Subcutaneous abdominal adipose tissue (tissue), 5 donors: Measurements from ENCODE around the gene TMEM91.
"Not testable (repeated sequence)": the region's sequence is repeated elsewhere in the genome, so short reads cannot be mapped to it uniquely, and the experiment has no call there.

Experiments
- H3K27ac ChIP-seq: one replicate; pipeline ENCODE4 v1.7.0; 2013; ENCODE audit warnings: low read depth, mild to moderate bottlenecking, inconsistent platforms, low read length, moderate library complexity
- H3K27me3 ChIP-seq, 5 donors: one replicate each; pipeline ENCODE4 v1.7.0; 2013; ENCODE audit warnings: low read length in 5 of 5, inconsistent platforms in 1 of 5; ENCODE audit not compliant: control insufficient read depth in 5 of 5, insufficient read depth in 4 of 5
- H3K36me3 ChIP-seq, 5 donors: one replicate each; pipeline ENCODE4 v1.7.0; 2013; ENCODE audit warnings: low read length in 5 of 5; ENCODE audit not compliant: control insufficient read depth in 5 of 5, insufficient read depth in 5 of 5
- H3K4me1 ChIP-seq, 5 donors: one replicate each; pipeline ENCODE4 v1.7.0; 2013; ENCODE audit warnings: low read length in 5 of 5, mild to moderate bottlenecking in 3 of 5, moderate library complexity in 1 of 5; ENCODE audit not compliant: control insufficient read depth in 5 of 5, insufficient read depth in 5 of 5
- H3K4me3 ChIP-seq, 5 donors: one replicate each; pipeline ENCODE4 v1.7.0; 2013; ENCODE audit warnings: low read length in 5 of 5, low read depth in 1 of 5
- H3K9ac ChIP-seq, 5 donors: one replicate each; pipeline ENCODE4 v1.7.0; 2013; ENCODE audit warnings: low read length in 5 of 5, mild to moderate bottlenecking in 4 of 5, moderate library complexity in 3 of 5
- H3K9me3 ChIP-seq, 5 donors: one replicate each; pipeline ENCODE4 v1.7.0; 2013; ENCODE audit warnings: low read length in 5 of 5; ENCODE audit not compliant: control insufficient read depth in 5 of 5
- donor health status: healthy.
- donor health status: healthy.
- donor health status: healthy.
- donor health status: healthy.
- donor health status: healthy.

The TMEM91 gene

DNA sequence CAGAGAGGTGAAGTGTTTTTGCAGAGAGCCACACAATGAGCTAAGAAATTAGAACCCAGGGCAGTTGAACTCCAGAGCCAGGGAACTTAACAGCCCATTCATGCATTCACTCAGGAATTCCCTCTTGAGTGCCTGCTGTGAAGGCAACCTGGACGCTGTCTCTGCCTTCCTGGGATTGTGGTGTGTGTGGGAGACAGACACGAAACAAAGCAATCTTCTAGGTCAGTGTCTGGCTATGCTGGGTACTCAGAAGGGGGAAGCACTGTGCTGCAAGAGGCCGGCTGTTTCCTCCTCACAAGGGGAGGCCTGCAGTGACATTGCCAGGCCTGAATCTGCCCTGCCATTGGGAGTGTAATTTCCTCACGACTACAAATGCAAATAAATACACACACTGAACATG, 30.9 kb downstream of the TMEM91 start:
- H3K9ac ChIP-seq: no peak overlapping the region
- no peaks in the 10 kb centered on the region for H3K9me3 ChIP-seq
- peaks cover 9 to 62% (median 45%) of the 10 kb centered on the region in 5 donors for H3K4me1 ChIP-seq
- H3K27ac ChIP-seq: no peak overlapping the region
- no peak overlapping the region for H3K4me3 ChIP-seq
- H3K36me3 ChIP-seq: peaks cover 0 to 34% (median 19%) of the 10 kb centered on the region in 5 donors
- H3K27me3 ChIP-seq: no peaks in the 10 kb centered on the region

DNA sequence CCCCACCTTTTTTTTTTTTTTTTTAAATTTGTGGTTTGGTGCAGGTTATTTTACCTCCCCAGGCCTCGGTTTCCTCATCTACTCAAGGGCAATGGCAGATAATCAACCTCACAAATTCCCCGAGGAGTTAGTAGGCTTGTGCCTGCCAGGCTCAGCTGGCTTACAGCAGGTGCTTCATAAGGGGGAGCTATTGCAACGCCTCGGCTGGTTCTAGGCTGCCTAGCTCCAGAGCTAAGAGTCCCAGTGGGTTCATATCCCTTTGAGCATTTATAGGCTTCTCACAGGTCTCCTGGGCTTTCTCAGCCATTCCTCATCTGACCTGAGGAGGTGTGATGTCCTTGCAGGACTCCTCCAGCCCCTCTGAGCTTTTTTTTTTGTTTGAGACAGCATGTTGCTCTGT, 31.9 kb downstream of the TMEM91 start:
- no peaks in the 10 kb centered on the region for H3K27me3 ChIP-seq
- H3K4me1 ChIP-seq: peaks cover 8 to 62% (median 44%) of the 10 kb centered on the region in 5 donors
- H3K9ac ChIP-seq: no peak overlapping the region
- no peak overlapping the region for H3K27ac ChIP-seq
- peaks cover 0 to 34% (median 19%) of the 10 kb centered on the region in 5 donors for H3K36me3 ChIP-seq
- no peaks in the 10 kb centered on the region for H3K9me3 ChIP-seq
- H3K4me3 ChIP-seq: no peak overlapping the region

DNA sequence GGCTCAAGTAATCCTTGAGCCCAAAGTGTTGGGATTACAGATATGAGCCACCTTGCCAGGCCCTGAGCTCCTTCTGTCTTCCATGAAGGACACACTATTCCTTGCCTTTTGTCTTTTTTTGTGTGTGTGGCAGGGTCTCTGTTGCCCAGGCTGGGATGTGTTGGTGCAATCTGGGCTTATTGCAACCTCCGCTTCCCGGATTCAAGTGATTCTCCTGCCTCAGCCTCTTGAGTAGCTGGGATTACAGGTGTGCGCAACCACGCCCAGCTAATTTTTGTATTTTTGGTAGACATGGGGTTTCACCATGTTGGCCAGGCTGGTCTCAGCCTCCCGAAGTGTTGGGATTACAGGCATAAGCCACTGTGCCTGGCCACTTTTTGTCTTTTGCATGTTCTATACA, 32.5 kb downstream of the TMEM91 start:
- not testable (repeated sequence) for H3K4me3 ChIP-seq, H3K27ac ChIP-seq, H3K9me3 ChIP-seq, H3K27me3 ChIP-seq, H3K9ac ChIP-seq
- Histone ChIP-seq H3K4me1 (peaks cover 8 to 62% (median 42%) of the 10 kb centered on the region in 5 donors), H3K36me3 (peaks cover 0 to 36% (median 25%) of the 10 kb centered on the region in 5 donors)

DNA sequence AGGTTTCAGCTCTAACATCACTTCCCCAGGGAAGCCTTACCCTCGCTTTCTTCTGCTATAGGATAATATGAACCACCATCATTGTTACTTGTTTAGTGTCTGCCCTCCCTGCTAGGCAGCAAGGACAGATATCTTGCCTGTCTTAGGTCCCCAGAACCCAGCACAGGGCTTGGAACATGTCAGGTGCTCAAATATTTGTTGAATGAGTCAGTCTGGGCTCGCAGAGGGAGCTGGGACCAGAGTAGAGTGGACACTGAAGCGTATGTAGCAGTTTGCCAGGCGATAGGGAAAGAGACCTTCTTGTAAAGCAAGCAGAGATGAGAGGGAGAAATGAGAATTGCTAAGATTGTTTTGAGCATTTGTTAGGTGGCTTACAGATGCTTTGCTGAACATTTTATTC, 33.0 kb downstream of the TMEM91 start:
- H3K27me3 ChIP-seq: no peaks in the 10 kb centered on the region
- H3K4me1 ChIP-seq: peaks cover 8 to 62% (median 42%) of the 10 kb centered on the region in 5 donors
- H3K36me3 ChIP-seq: peaks cover 0 to 41% (median 29%) of the 10 kb centered on the region in 5 donors
- no peak overlapping the region for H3K27ac ChIP-seq
- no peak overlapping the region for H3K4me3 ChIP-seq
- no peak overlapping the region for H3K9ac ChIP-seq
- no peaks in the 10 kb centered on the region for H3K9me3 ChIP-seq

DNA sequence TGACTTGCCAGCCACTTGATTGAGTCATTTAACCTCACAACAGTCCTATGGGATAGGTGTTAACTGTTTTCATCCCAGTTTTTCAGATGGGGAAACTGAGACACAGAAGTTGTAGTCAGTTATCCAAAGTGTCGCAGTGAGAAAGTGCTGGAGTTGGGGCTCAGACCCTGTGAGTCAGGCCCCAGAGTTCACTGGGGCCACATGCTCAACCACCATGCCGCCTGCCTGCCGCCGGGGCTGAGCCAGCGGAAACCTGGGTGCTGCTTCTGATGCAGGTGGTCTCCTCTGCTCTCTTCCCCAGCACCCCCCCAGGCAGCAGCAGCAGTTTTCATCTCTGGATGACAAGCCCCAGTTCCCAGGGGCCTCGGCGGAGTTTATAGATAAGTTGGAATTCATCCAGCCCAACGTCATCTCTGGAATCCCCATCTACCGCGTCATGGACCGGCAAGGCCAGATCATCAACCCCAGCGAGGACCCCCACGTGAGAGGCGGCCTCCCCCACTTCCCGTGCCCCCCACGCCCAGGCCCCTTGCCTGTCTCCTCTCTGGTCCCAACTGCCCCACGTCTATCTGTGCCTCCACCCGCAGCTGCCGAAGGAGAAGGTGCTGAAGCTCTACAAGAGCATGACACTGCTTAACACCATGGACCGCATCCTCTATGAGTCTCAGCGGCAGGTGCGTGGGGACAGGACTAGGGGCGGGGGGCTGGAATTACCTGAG, 34.2 kb downstream of the TMEM91 start:
- Histone ChIP-seq H3K27me3 (no peaks in the 10 kb centered on the region), H3K36me3 (peaks cover 0 to 52% (median 41%) of the 10 kb centered on the region in 5 donors), H3K4me1 (peaks cover 8 to 64% (median 36%) of the 10 kb centered on the region in 5 donors), H3K4me3 (no peak overlapping the region), H3K9ac (no peak overlapping the region), H3K27ac (no peak overlapping the region), H3K9me3 (no peaks in the 10 kb centered on the region)

DNA sequence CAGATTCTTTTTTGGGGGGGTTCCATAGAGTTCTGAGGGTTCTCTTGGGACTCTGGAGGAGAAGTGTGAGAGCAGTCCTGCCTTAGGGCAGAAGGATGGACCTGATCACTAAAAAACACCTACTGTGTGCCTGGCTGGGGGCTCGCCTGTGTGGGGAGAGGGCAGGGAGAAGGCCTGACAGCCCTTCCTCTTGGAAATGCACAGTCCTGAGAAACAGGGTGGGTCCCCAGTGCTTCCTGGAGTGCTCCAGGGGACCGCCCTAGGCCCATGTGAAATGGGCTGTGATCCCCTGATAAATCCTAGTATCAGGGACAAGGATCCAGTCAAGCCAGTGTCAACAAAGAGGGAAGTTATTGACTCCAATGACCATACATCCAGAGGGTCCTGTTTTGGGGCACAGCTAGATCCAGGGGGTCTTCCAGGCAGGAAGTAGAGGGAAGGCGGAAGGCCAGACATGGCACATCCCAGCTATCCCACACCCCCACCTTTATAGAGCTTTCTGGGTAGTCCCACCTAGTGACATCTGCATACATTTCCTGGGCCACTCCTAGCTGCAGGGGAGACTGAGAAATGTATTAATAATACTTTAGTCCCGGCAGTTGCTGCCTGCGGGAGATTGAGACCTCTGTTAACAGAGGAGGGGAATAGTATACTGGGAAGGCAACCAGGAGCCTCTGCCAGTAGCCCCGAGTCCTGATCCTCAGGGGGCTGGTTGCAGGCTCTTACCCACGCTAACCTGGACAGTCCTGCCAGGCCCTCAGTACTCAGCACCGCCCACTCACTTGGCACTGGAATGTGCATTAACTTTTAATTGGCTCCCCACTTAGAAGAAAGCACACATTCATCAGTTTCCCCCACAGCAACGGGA, 35.0 kb downstream of the TMEM91 start:
- Histone ChIP-seq H3K9ac (peak overlapping the region in 2 of 5 donors; percentile 25 to 36), H3K27me3 (no peaks in the 10 kb centered on the region), H3K9me3 (no peaks in the 10 kb centered on the region), H3K36me3 (peaks cover 0 to 54% (median 45%) of the 10 kb centered on the region in 5 donors), H3K4me3 (no peak overlapping the region), H3K4me1 (peaks cover 2 to 55% (median 35%) of the 10 kb centered on the region in 5 donors), H3K27ac (peak overlapping the region; percentile 16)

DNA sequence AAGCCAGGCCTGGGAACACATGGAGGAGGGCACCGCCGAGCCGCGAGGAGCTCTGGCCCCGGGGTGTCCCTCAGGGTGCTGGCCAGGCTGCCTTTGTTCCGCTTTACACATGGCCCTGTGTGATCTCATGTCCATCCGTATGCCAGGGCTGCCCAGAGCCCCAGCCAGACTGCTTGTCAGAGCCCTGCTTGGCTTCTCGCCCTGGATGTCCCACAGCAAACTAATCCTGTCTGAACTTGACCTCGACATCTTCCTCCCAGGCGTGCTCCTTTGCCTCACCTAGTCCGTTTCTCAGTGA, 35.6 kb downstream of the TMEM91 start:
- peaks cover 0 to 60% (median 47%) of the 10 kb centered on the region in 5 donors for H3K36me3 ChIP-seq
- H3K9ac ChIP-seq: peak overlapping the region in 1 of 5 donors; percentile 15
- H3K4me3 ChIP-seq: no peak overlapping the region
- H3K4me1 ChIP-seq: peaks cover 2 to 51% (median 33%) of the 10 kb centered on the region in 5 donors
- no peaks in the 10 kb centered on the region for H3K27me3 ChIP-seq
- H3K27ac ChIP-seq: peak overlapping the region; percentile 16
- no peaks in the 10 kb centered on the region for H3K9me3 ChIP-seq

DNA sequence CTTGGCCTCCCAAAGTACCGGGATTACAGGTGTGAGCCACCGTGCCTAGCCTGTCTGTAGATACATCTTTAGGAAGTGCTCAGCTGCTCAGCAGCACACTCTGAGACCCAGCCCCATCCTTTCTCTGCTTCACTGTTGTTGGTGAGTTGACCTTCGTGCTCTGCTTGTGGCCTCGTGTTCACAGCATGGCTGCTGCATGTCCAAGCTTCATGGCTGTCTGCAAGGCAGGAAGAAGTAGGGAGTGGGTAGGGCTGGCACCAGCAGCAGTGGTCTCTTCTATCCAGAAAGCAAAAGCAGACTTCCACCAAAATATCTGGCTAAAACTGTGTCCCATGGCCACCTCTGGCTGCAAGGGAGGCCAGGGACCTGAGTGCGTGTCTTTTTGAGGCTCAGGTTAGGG, 36.6 kb downstream of the TMEM91 start:
- H3K27ac ChIP-seq: no peak overlapping the region
- no peaks in the 10 kb centered on the region for H3K9me3 ChIP-seq
- H3K4me3 ChIP-seq: no peak overlapping the region
- peaks cover 0 to 65% (median 52%) of the 10 kb centered on the region in 5 donors for H3K36me3 ChIP-seq
- peaks cover 2 to 43% (median 31%) of the 10 kb centered on the region in 5 donors for H3K4me1 ChIP-seq
- no peaks in the 10 kb centered on the region for H3K27me3 ChIP-seq
- H3K9ac ChIP-seq: no peak overlapping the region

DNA sequence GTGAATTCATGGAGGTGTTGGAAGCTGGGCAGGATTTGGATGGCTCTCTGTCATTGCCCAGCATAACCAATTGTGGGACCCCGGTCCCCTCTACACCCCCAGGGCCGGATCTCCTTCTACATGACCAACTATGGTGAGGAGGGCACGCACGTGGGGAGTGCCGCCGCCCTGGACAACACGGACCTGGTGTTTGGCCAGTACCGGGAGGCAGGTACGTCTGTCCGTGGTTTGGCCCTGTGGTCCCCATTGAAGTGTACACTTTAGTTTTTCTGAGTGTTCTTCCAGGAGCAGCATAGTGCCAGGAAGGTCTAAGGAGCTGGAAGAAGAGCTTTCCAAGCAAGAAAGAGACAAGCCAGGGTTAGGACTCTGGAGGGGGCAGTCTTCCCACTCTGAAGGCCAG, 37.6 kb downstream of the TMEM91 start:
- H3K4me1 ChIP-seq: peaks cover 2 to 36% (median 27%) of the 10 kb centered on the region in 5 donors
- H3K27me3 ChIP-seq: no peaks in the 10 kb centered on the region
- no peak overlapping the region for H3K4me3 ChIP-seq
- no peak overlapping the region for H3K9ac ChIP-seq
- peaks cover 0 to 74% (median 62%) of the 10 kb centered on the region in 5 donors for H3K36me3 ChIP-seq
- no peaks in the 10 kb centered on the region for H3K9me3 ChIP-seq
- H3K27ac ChIP-seq: no peak overlapping the region

DNA sequence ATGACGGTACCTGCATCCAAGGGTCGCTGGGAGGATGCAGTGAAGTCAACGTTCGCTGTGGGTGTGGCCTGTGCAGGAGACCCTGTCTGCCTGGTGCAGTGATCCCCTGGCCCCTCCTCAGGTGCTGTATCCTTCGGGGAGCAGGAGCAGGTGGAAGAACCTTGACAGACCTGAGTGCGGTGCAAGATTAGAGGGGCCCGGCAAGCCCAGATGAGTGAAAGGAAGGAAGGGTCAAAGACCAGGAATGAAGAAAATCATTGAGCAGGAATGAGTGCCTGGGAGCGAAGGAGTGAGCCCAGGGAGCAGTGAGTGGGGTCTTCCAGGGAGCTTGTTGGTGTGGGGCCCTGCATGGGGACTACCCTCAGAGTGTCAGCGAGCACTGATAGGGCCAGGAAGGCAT, 38.1 kb downstream of the TMEM91 start:
- peaks cover under 1 to 34% (median 23%) of the 10 kb centered on the region in 5 donors for H3K4me1 ChIP-seq
- no peak overlapping the region for H3K4me3 ChIP-seq
- H3K27me3 ChIP-seq: no peaks in the 10 kb centered on the region
- no peak overlapping the region for H3K9ac ChIP-seq
- peaks cover 0 to 79% (median 66%) of the 10 kb centered on the region in 5 donors for H3K36me3 ChIP-seq
- H3K27ac ChIP-seq: no peak overlapping the region
- H3K9me3 ChIP-seq: no peaks in the 10 kb centered on the region
